NOMO-1 treated with DMSO at 0.1 percent for 48 hours (cell line): Measurements from ENCODE around the gene PRKCQ.

Experiments
- DNase-seq: peaks from one replicate; lab custom pipeline; 2025; ENCODE audit not compliant: unreplicated experiment; lab: John Stamatoyannopoulos, UW

PRKCQ gene

DNA sequence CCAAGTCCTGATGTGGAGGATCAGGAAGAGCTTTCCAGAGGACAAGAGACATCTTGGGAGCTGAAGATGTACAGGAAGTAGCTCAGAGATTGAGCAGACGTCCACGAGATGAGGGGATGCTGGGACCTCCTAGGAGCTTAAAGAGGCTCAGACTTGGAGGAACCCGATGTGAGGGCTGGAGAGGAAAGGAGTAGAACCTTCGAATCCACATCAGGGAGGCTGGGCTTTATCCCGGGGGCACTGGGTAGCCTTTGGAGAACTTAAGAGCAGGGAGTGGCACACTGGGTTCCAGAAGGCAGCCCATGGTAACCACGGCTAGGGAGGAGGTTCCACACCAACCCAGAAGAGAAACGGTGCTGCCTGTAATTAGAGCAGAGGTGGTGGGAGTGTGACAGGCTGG, 10.8 kb downstream of the PRKCQ start:
- no peak for DNase-seq

- no peak for DNase-seq
These were observed 12.2 kb downstream of the PRKCQ start for GRCh38 chr10:6567884-6568283.

- no peak for DNase-seq
These were observed 12.8 kb downstream of the PRKCQ start for GRCh38 chr10:6567203-6567703.

GRCh38 chr10:6565588-6565987, 14.5 kb downstream of the PRKCQ start:
- DNase-seq = peak; percentile 39

- no peak for DNase-seq
These were observed 15.7 kb downstream of the PRKCQ start for GRCh38 chr10:6564367-6564766.

- DNase-seq = no peak
These were observed 16.3 kb downstream of the PRKCQ start for GRCh38 chr10:6563731-6564130.

DNA sequence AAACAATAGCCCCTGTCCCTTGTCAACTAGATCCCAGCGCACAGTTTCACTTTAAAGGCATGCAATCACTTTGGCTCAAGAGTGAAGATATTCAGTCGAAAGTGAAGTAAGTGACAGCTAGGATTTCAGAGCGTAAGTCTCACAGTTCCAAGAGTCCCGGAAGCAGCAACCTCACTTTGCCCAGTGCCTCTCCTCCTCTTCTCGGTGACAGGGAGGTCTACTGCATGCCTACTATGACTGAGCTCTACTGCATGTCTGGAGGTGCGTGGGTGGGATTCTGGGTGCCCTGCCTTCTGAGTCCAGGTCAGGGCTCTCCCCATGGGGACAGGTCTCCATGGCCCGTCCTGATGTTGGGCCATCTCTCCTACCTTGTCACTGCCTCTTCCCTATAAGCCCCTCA, 17.0 kb downstream of the PRKCQ start:
- DNase-seq = no peak

GRCh38 chr10:6562221-6562620, 17.9 kb downstream of the PRKCQ start:
- DNase-seq = peak; percentile 5

- no peak for DNase-seq
These were observed 18.5 kb downstream of the PRKCQ start for GRCh38 chr10:6561552-6561951.

DNA sequence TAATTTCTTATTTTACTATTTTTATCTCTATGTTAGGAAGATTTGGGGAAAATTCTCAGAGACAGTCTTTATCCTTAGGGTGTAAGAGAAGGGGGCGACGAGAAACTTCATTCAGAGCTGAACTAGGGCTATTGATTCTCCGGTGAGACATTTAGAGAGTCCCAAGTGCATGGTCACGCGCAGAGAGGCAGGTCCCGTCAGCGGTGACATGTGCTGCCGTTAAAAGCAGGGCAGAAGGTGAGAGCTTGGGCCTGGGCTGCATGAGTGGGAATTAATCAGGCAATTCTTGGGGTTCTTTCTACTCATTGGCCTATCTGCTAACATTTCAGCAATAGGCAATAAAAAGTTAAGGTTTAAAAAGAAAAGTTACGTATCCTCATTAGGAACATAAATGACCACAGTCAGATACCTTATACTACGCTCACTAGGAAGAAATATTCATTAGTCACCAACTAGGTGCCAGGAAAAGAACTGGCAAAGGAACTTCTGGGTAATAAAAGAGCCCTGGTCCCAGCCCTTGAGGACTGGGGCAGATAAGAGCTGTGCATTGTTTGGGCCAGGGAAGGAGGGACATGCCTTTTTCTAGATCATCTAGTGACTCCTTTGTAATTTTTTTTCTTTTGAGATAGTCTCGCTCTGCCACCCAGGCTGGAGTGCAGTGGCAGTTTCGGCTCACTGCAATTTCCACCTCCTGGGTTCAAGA, 21.2 kb downstream of the PRKCQ start:
- DNase-seq = no peak

DNA sequence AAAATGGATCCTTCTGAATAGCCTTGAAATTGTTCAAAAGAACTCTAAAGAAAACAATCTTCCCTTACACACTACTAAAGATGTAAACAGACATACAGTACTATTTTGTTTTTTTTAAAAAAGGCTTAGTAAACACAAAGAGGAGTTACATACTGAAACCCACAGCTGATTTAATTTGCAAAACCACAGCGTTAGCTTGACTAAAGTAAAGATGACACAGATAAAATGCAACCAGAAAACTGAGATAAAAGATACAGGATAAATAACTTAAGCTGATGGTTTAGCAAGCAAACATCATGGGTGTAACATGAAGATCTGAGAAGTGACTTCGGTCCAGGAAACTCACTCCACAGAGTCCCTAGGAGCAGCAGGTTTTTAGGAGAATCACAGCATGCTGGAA, 21.8 kb downstream of the PRKCQ start:
- DNase-seq = no peak

DNA sequence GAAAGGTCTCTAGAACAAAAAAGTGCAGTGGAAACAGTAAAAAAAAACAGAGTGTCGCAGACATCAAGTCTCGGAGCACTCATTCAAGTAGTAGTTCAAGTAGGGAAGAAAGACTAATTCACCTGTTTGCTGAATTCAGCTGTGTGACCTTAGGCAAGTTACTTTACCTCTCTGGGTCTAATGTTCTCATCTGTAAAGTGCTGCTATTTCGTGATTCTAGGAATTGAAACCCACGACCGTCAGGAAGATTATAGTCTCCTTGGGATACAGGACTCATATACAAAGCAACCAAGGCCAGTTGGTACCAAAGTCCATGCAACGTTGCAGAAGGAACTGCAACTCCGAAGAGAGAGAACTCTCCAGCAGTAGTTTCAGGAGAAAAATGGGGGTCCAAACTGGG, 26.1 kb downstream of the PRKCQ start:
- DNase-seq = no peak

- DNase-seq = no peak
These were observed 36.6 kb downstream of the PRKCQ start for GRCh38 chr10:6543431-6544005.

DNA sequence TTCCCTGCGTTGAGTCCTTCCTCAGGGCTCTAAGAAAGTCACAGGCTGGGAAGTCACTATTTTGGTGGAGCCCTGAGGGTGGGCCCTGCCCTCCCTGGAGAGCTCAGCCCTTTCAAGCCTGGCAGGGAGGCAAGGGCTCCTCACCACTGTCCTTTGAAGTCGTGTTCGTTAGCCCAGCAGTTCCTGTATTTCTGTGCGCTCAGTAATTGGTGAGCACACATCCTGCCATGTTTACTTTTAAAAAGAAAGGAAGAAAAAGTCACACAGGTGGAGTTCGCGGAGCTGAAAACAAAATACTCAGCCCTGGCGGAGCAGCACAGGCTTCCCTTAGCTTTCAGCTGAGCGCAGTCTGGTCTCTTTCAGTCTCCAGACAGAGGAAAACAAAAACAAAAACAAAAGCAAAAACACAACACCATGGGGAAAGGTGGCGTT, 37.1 kb downstream of the PRKCQ start:
- no peak for DNase-seq

GRCh38 chr10:6539833-6540232, 40.2 kb downstream of the PRKCQ start:
- DNase-seq = no peak

DNA sequence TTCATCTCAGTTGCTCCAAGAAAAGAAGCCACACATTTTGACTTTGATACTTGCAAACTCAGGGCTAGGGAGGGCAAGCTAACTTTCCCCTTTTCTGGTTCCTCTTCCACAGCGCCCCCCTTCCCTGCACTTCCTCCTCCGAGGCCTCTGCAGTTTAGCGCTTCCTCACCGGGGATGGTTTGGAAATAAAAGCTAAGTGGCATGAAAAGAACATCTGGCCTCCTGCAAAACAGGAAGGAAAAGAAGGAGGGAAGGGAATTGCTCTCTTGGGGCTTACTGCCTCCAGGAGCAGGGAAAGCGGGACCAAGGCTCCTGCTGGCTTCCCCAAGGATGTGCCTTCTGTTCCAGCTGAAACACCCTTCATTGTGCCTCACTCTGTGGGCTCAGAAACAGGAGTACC, 42.3 kb downstream of the PRKCQ start:
- DNase-seq = peak; percentile 45

GRCh38 chr10:6536102-6536501, 44.0 kb downstream of the PRKCQ start:
- no peak for DNase-seq

- DNase-seq = no peak
These were observed 44.8 kb downstream of the PRKCQ start for GRCh38 chr10:6535156-6535764.

DNA sequence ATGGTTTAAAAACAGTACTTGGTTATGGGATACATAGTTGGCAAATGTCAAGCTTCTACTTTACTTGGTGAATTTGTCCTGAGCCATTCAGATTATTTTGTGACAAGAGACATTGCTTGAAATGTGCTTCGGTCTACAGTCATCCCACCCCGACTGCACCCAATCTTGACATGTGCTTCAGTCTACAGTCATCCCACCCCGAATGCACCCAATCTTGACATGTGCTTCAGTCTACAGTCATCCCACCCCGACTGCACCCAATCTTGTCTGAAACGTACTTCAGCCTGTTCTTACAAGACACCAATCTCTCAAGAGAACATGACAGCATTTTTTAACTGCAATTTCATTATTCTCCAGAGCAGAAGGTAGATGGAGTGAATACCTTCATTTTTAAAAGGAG, 47.8 kb downstream of the PRKCQ start:
- no peak for DNase-seq

GRCh38 chr10:6530966-6531365, 49.1 kb downstream of the PRKCQ start:
- DNase-seq = no peak

DNA sequence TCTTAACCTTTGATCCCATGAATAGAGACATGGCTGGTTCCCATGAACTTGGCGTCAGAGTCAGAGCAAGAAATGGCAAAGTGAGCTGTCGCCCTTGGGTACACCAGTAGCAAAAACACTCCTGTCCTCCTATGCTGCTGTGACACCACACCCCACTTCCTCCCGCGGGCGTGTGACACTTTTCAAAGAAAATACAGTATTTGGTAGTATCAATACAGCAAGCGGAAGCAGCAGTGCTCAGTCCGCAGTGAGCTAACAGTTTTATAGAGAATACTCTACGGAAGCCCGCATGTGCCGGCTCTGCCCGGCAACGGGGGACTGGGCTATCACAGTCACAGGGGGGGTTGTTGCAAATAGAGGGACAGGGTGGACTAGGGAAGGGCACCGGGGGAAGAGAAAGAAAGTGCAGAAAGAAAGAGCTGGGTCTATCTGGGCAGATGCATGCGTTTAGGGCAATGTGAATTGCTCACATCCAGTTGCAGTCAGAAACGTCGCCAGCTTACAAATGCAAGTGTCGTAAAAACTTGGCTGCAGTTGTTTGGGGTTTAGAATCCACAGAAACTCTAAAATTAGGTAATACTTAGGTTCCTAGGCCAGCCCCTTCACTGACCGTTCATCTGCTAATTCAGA, 49.8 kb downstream of the PRKCQ start:
- DNase-seq = no peak
